Left lobe of liver (tissue), 1 donor: ENCODE data around the gene PMFBP1. TPM values are rescaled to one million over a fixed set of nuclear protein-coding genes. Genes with fewer than 3 reads are reported as not detected.

Experiments
- total RNA-seq: library from RNA; stranded (reverse); gene quantifications from one replicate; pipeline ENCODE4 v1.2.1, GENCODE V29; 2021
- donor health status: DM: no; HTN: yes; CAD: no.

Gene PMFBP1
- total RNA-seq, 1 donor from 2014 or later, result 0.48 TPM

Other genes with a start within 250 kb of the PMFBP1 start
- gene PKD1L3, start 171.8 kb downstream of the PMFBP1 start, total RNA-seq, result 0.88 TPM
- gene DHODH, start 163.4 kb downstream of the PMFBP1 start, total RNA-seq, result 28.4 TPM
- gene HP, start 117.7 kb downstream of the PMFBP1 start, total RNA-seq, result 47,876 TPM
- gene HPR, start 108.9 kb downstream of the PMFBP1 start, total RNA-seq, result 110 TPM
- gene TXNL4B, start 78.5 kb downstream of the PMFBP1 start, total RNA-seq, result 9.6 TPM
- gene DHX38, start 78.3 kb downstream of the PMFBP1 start, total RNA-seq, result 26.4 TPM